GM10266 (cell line): ENCODE measurements around the gene ZBTB18.

ENCODE experiments used
- DNase-seq: peaks from one replicate; pipeline ENCODE4 v3.0.0; 2012; ENCODE audit errors: extremely low spot score
- TF ChIP-seq, protein P1 (sequence below): IDR thresholded peaks from 2 replicates; pipeline ENCODE4 v1.5.1; 2012; ENCODE audit warnings: mild to moderate bottlenecking, low read depth; ENCODE audit not compliant: control insufficient read depth, insufficient read depth; ENCODE audit errors: missing control alignments

Gene ZBTB18

DNA sequence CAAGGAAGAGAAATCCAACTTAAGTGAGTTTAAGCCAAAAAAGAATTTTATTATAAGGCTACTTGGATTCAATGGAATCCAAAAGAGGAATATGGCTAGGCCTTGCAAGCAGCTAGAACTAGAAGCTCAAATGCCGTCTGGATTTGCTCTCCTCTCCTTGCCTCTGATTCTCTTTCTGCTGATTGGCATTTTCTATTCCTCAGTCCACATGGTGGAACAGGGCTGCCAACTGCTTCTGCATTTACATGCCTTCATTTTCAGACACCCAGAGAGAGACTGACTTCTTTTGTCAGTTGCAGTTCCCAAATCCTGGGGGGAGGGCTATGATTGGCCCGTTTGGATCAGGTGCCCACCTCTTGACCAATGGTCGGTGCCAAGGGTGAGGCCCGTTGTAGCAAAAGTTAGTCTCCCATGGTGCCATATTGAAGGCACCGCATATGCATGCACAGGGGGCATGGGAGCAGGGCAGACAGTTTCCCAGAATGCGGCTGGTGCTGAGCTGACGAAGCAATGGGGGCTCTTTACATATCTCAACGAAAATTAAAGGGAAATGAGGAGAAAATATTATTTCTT is 18.3 kb downstream of the ZBTB18 start:
- TF ChIP-seq, protein P1, sequence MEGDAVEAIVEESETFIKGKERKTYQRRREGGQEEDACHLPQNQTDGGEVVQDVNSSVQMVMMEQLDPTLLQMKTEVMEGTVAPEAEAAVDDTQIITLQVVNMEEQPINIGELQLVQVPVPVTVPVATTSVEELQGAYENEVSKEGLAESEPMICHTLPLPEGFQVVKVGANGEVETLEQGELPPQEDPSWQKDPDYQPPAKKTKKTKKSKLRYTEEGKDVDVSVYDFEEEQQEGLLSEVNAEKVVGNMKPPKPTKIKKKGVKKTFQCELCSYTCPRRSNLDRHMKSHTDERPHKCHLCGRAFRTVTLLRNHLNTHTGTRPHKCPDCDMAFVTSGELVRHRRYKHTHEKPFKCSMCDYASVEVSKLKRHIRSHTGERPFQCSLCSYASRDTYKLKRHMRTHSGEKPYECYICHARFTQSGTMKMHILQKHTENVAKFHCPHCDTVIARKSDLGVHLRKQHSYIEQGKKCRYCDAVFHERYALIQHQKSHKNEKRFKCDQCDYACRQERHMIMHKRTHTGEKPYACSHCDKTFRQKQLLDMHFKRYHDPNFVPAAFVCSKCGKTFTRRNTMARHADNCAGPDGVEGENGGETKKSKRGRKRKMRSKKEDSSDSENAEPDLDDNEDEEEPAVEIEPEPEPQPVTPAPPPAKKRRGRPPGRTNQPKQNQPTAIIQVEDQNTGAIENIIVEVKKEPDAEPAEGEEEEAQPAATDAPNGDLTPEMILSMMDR: no peak
- no peak for DNase-seq

GRCh38 chr1:244074559-244075171 is 23.6 kb downstream of the ZBTB18 start:
- DNase-seq: peak; percentile 66

DNA sequence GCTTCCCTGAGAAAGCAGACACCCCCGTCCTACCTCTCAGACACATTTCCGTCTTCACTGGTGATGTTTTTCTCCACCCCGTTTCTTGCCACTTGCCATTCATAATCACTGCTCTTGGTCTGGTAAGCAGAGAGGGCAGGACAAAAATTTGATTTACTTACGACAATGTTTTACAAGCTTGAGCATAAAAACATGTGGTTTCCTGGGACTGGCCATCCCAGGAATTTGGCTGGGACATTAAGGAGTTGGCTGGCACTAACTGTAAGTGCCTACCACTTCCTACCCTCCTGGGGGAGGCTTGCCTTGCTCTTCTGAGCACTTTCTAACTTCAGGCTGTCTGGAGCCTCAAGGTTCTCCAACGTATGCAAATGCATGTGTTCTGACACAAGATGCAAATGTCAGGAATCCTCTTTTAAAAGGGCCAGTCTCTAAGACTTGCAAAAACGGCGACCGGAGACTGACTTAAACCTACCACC is 24.2 kb downstream of the ZBTB18 start:
- TF ChIP-seq, protein P1: no peak
- DNase-seq: no peak

More at GRCh38 chr1:244074559-244075171, 23.6 kb downstream of the ZBTB18 start:
- TF ChIP-seq, protein P1: no peak

DNA sequence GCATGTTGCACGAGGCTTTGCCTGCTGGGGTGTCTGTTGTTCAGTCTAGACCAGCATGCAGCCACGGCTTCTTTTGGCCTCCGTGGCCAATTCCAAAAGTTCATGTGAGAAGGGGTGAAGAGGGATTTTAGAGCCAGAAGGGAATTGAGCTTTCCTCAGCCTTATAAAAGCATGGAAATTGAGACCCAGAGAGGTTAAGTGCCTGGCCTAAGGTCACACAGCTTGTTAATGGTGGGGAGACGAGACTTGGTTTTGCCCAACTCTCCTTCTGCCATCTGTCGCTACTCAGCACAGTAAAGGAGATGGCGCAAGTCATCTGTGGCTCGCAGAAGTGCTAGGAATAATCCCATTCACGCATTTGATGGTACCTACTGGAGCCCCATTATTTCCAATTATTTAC is 25.7 kb downstream of the ZBTB18 start:
- TF ChIP-seq, protein P1: no peak
- DNase-seq: no peak

DNA sequence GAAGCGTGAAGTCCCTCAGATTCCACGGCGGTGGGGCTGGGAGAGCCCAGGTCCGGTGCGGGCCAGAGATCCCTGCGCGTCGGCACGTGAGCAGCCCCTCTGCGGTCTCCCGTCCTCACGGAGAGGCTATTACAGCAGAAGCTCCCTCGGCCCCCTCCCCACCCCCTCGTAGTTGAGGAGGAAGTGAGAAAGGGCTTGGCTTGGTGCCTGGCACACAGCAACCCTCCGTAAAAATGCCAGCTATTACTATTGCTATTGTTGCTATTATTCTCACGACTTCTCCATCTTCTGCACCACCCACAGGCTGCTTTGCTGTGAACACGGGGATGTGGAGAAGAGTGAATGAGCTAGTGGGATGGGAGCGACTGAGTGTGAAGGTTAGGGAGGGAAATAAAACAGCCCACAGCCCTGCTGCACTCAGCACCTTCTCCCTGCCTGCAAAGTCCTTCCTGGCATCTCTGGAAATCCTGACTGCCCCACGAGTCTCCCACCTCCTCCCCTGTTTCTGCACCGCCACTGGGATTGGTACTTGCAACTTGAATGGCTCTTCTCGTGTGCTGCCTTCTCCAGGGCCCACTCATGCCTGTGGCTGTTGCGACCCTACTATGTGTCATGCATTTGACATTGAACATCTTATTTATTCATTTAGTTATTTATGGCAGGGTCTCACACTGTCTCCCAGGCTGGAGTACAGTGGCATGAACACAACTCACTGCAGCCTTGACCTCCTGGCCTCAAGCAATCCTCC is 26.6 kb downstream of the ZBTB18 start:
- DNase-seq: no peak
- TF ChIP-seq, protein P1: no peak

DNA sequence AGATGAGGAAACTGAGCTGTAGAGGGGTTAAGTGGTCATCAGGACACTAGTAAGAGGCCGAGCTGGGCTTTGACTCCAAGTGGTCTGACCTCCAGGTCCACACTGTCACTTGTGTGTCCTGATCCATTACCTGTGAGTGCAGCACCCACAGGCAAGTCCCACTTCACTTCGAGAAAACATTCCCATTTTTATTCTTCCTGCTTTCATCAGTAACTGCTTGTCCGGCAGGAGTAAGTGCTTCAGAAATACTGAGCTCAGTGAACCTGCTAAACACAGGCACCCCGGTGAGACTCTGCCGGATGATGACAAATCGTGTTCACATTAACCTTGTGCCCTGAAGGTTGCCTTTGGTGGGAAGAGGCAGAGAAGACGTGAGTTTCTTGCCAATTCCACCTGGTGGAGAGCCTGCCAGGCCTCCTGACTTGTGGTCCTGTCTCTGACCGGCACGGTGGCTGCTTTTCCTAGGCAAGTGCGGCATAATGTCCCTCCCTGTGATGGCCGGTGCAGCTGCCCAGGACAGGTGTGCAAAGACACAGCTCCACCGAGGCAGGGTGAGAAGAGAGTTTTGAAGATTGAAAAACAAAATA is 29.4 kb downstream of the ZBTB18 start:
- no peak for DNase-seq
- TF ChIP-seq, protein P1: no peak
